Measurements from ENCODE around the gene ZSWIM2. TPM values are rescaled to one million over a fixed set of nuclear protein-coding genes. Genes with fewer than 3 reads are reported as not detected.

ZSWIM2 gene
- total RNA-seq, 1 donor from 2014 or later, result not detected

DNA sequence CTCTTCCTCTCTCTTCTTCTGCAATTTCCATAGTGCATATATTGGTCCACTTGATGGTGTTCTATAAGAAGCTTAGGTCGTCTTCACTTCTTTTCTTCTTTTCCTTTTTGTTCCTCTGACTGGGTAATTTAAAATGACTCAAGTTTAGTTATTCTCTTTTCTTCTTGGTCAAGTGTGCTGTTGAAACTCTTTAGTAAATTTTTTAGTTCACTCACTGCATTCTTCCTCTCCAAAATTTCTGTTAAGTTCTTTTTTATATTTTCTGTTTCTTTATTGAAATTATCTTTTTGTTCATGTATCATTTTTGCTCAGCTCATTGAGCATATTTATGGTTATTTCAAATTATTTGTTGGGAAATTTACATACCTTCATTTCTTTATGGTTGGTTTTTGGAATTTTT, 32.7 kb upstream of the ZSWIM2 start:
- intact Hi-C loops (cut with DNase I), result no loop called here
- no peak for DNase-seq (ENCODE audit: low spot score in 2 of 2)
- H3K4me1 ChIP-seq, result peaks cover 0 to 3% of the 10 kb centered on the region in 2 donors
- no peak overlapping the region for H3K4me3 ChIP-seq
- H3K27ac ChIP-seq, result no peak overlapping the region
- H3K36me3 ChIP-seq, result no peaks in the 10 kb centered on the region
- TF ChIP-seq, protein P1, sequence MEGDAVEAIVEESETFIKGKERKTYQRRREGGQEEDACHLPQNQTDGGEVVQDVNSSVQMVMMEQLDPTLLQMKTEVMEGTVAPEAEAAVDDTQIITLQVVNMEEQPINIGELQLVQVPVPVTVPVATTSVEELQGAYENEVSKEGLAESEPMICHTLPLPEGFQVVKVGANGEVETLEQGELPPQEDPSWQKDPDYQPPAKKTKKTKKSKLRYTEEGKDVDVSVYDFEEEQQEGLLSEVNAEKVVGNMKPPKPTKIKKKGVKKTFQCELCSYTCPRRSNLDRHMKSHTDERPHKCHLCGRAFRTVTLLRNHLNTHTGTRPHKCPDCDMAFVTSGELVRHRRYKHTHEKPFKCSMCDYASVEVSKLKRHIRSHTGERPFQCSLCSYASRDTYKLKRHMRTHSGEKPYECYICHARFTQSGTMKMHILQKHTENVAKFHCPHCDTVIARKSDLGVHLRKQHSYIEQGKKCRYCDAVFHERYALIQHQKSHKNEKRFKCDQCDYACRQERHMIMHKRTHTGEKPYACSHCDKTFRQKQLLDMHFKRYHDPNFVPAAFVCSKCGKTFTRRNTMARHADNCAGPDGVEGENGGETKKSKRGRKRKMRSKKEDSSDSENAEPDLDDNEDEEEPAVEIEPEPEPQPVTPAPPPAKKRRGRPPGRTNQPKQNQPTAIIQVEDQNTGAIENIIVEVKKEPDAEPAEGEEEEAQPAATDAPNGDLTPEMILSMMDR (IDR thresholded peaks at IDR 0.05), result no peak
- H3K27me3 ChIP-seq, result no peaks in the 10 kb centered on the region
- H3K9me3 ChIP-seq, result peaks cover 0 to 13% of the 10 kb centered on the region in 2 donors

GRCh38 chr2:186879312-186879711, 30.3 kb upstream of the ZSWIM2 start:
- Histone ChIP-seq H3K36me3 (no peaks in the 10 kb centered on the region), H3K4me1 (no peaks in the 10 kb centered on the region), H3K4me3 (no peak overlapping the region), H3K27ac (no peak overlapping the region), H3K27me3 (no peaks in the 10 kb centered on the region), H3K9me3 (peaks cover 0 to 13% of the 10 kb centered on the region in 2 donors)
- no peak for DNase-seq (ENCODE audit: low spot score in 2 of 2)
- intact Hi-C loops (cut with DNase I), result no loop called here
- TF ChIP-seq, protein P1 (IDR thresholded peaks at IDR 0.05), result no peak

DNA sequence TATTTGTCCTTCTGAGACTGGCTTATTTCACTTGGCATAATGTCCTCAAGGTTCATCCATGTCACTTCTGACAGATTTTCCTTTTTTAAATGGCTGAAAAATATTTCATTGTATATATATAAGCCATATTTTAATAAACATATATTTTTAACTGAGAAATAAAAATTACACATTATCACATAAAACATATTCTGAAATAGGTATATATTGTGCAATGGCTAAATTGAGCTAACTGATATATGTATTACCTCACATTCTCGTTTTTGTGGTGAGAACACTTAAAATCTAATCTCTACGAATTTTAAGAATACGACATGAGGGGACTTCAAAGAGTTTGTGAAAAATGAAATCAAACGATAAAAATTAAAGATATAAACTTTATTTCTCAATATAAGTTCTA, 25.7 kb upstream of the ZSWIM2 start:
- Histone ChIP-seq H3K27ac (no peak overlapping the region), H3K27me3 (no peaks in the 10 kb centered on the region), H3K9me3 (no peaks in the 10 kb centered on the region), H3K4me1 (no peaks in the 10 kb centered on the region), H3K36me3 (no peaks in the 10 kb centered on the region), H3K4me3 (no peak overlapping the region)
- intact Hi-C loops (cut with DNase I), result no loop called here
- no peak for DNase-seq (ENCODE audit: low spot score in 2 of 2)
- TF ChIP-seq, protein P1 (IDR thresholded peaks at IDR 0.05), result no peak

GRCh38 chr2:186871881-186872280, 22.9 kb upstream of the ZSWIM2 start:
- H3K27ac ChIP-seq, result no peak overlapping the region
- H3K4me3 ChIP-seq, result no peak overlapping the region
- no peaks in the 10 kb centered on the region for H3K36me3 ChIP-seq
- TF ChIP-seq, protein P1 (IDR thresholded peaks at IDR 0.05), result no peak
- H3K27me3 ChIP-seq, result no peaks in the 10 kb centered on the region
- H3K9me3 ChIP-seq, result no peaks in the 10 kb centered on the region
- intact Hi-C loops (cut with DNase I), result no loop called here
- DNase-seq (ENCODE audit: low spot score in 2 of 2), result no peak
- no peaks in the 10 kb centered on the region for H3K4me1 ChIP-seq

DNA sequence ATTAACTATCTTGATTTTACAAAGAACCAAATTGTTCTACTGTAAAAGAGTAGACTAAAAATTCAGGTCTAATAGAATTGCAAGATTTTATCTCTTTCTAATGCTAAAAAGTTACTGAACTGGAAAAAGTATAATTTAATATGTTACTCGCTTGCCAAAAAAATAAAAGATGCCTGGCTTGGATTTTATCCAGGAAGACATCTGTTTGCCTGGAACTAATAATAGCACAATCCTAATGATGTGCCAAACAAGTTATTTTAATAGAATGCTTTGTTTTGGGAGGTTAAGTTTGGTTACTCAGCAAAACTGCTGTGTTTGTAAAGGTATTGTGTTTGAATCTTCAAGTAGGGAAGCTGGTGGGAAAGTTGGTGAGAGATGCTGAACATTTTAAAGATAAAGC, 19.4 kb upstream of the ZSWIM2 start:
- H3K27me3 ChIP-seq, result no peaks in the 10 kb centered on the region
- TF ChIP-seq, protein P1 (IDR thresholded peaks at IDR 0.05), result no peak
- no peak for DNase-seq (ENCODE audit: low spot score in 2 of 2)
- H3K36me3 ChIP-seq, result no peaks in the 10 kb centered on the region
- H3K4me1 ChIP-seq, result no peaks in the 10 kb centered on the region
- H3K9me3 ChIP-seq, result no peaks in the 10 kb centered on the region
- H3K4me3 ChIP-seq, result no peak overlapping the region
- intact Hi-C loops (cut with DNase I), result no loop called here
- no peak overlapping the region for H3K27ac ChIP-seq
